Uterus (tissue), 4 donors: Measurements from ENCODE around the gene HDAC4. TPM values are rescaled to one million over a fixed set of nuclear protein-coding genes. Genes with fewer than 3 reads are reported as not detected.

Experiments used
- DNase-seq, 2 donors: peaks; one replicate each; pipeline ENCODE4 v3.0.0-alpha.2; 2019 to 2020
- H3K27ac ChIP-seq, 2 donors: fragments of 200-600 bp; sonication (generic); 1 replicate in 1 of 2; 2 replicates in 1 of 2; pipeline ENCODE4 v1.5.1; 2016 to 2018
- H3K27me3 ChIP-seq, 2 donors: fragments of 200-600 bp; sonication (generic); one replicate each; pipeline ENCODE4 v1.5.1; 2018 to 2019; ENCODE audit warnings: control low read depth in 1 of 2
- H3K36me3 ChIP-seq, 2 donors: fragments of 200-600 bp; sonication (generic); one replicate each; pipeline ENCODE4 v1.5.1; 2019; ENCODE audit warnings: control low read depth in 1 of 2
- H3K4me1 ChIP-seq, 2 donors: fragments of 200-600 bp; sonication (generic); one replicate each; pipeline ENCODE4 v1.5.1; 2018 to 2019; ENCODE audit warnings: control low read depth in 1 of 2
- H3K4me3 ChIP-seq, 2 donors: fragments of 200-600 bp; sonication (generic); 1 replicate in 1 of 2; 2 replicates in 1 of 2; pipeline ENCODE4 v1.5.1; 2018 to 2019; ENCODE audit warnings: mild to moderate bottlenecking in 1 of 2
- H3K9me3 ChIP-seq, 2 donors: fragments of 200-600 bp; sonication (generic); one replicate each; pipeline ENCODE4 v1.5.1; 2019; ENCODE audit warnings: control low read depth in 1 of 2
- POLR2A ChIP-seq, 2 donors: fragments of 450-650 bp; IDR thresholded peaks; one replicate each; pipeline ENCODE4 v1.6.1; 2016; ENCODE audit warnings: antibody characterized with exemption in 2 of 2, mild to moderate bottlenecking in 1 of 2, moderate library complexity in 1 of 2
- intact Hi-C: fragments of 100-400 bp; cut with DNase I; formaldehyde crosslinking; loops from one replicate; pipeline ENCODE4 v1.15.1; 2023; ENCODE audit warnings: low total_unique reads
- total RNA-seq, 4 donors: library from RNA; depleted of rRNA in 3 of 4; stranded (reverse); fragments of >200 nt in 3 of 4; gene quantifications; one replicate each; pipeline versions ENCODE4 v1.1.0 to v1.2.4, GENCODE V29; 2014 to 2023
- TF ChIP-seq, protein P1 (sequence below), 4 experiments: fragments of 200-600 bp in 2 of 4; fragments of 450-650 bp in 2 of 4; sonication (generic) in 2 of 4; IDR thresholded peaks; one replicate each; pipeline ENCODE4 v1.5.1; 2016 to 2019; ENCODE audit warnings: antibody characterized with exemption in 4 of 4, mild to moderate bottlenecking in 2 of 4, moderate library complexity in 1 of 4
- donor health status: DM: yes; HTN: yes; CAD: no.

Gene HDAC4
- total RNA-seq, 4 donors from 2014 or later, result 42.1 to 91.5 (median 73.4) TPM

DNA sequence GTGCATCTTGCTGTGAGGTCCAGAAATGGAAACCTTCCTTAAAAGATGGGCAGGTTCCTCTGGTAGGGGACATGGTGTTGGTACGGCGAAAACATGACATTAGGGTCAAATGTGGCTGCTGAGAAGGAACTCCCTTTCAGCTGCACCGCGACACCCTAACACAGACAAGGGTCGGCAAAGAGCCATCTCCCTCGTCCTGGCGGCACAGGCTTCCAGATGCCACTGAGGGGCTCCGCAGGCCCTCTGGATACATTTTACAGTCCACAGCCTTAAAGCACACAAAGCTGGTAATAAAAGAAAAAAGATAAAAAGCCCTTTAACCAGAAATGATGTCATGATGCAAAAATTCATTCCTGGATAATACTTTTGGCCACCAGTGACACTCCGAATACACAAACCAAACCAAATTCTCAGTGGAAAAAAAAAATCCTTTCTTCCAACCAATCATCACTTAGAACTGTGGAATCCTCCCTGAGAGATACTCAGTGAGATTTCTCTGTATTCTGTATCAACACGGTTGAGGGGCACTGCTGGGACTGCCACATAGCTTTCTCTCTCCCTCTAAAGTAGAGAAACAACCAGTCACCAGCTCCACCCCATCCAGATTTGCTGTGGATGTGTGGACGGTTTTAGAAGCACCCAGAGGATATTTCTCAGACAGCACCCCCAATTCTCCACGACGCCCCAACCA lies 174.8 kb downstream of the HDAC4 start:
- intact Hi-C loops, result no loop called here
- Histone ChIP-seq H3K27me3 (no peaks in the 10 kb centered on the region), H3K4me1 (peaks cover 4 to 17% of the 10 kb centered on the region in 2 donors), H3K36me3 (no peaks in the 10 kb centered on the region), H3K9me3 (no peaks in the 10 kb centered on the region), H3K4me3 (no peak overlapping the region), H3K27ac (peak overlapping the region; percentile 81 to 97)
- TF ChIP-seq, protein P1, sequence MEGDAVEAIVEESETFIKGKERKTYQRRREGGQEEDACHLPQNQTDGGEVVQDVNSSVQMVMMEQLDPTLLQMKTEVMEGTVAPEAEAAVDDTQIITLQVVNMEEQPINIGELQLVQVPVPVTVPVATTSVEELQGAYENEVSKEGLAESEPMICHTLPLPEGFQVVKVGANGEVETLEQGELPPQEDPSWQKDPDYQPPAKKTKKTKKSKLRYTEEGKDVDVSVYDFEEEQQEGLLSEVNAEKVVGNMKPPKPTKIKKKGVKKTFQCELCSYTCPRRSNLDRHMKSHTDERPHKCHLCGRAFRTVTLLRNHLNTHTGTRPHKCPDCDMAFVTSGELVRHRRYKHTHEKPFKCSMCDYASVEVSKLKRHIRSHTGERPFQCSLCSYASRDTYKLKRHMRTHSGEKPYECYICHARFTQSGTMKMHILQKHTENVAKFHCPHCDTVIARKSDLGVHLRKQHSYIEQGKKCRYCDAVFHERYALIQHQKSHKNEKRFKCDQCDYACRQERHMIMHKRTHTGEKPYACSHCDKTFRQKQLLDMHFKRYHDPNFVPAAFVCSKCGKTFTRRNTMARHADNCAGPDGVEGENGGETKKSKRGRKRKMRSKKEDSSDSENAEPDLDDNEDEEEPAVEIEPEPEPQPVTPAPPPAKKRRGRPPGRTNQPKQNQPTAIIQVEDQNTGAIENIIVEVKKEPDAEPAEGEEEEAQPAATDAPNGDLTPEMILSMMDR (IDR thresholded peaks at IDR 0.05), result no peak
- TF ChIP-seq POLR2A (IDR thresholded peaks at IDR 0.05), result no peak
- no peak for DNase-seq

DNA sequence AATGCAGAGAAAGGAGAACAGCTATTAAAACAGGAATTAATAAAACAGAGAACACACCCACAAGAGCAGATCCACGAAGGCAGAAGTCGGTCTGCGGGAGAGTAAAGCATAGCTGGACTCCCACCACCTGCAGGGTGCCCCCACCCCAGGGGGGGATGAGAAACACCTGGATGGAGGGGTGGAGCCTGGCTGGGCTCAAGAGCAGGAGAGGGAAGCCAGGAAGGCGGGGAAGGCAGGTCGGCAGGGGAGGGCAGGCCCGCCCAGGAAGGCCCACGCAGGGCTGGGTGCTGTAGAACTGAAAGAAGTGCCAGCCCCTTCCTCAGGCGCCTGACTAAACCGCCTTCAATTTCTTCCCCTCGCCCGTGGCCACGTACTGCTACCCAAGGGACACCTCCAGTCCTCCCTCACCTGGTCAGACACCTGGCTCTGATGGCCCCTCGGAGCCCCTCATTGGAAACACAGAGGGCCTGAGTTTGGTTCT lies 175.4 kb downstream of the HDAC4 start:
- H3K4me1 ChIP-seq, result peaks cover 4 to 17% of the 10 kb centered on the region in 2 donors
- H3K4me3 ChIP-seq, result no peak overlapping the region
- intact Hi-C loops, result no loop called here
- DNase-seq, result no peak
- no peaks in the 10 kb centered on the region for H3K36me3 ChIP-seq
- H3K27ac ChIP-seq, result peak overlapping the region; percentile 81 to 97
- H3K27me3 ChIP-seq, result no peaks in the 10 kb centered on the region
- TF ChIP-seq POLR2A (IDR thresholded peaks at IDR 0.05), result no peak
- TF ChIP-seq, protein P1 (IDR thresholded peaks at IDR 0.05), result no peak
- H3K9me3 ChIP-seq, result no peaks in the 10 kb centered on the region

DNA sequence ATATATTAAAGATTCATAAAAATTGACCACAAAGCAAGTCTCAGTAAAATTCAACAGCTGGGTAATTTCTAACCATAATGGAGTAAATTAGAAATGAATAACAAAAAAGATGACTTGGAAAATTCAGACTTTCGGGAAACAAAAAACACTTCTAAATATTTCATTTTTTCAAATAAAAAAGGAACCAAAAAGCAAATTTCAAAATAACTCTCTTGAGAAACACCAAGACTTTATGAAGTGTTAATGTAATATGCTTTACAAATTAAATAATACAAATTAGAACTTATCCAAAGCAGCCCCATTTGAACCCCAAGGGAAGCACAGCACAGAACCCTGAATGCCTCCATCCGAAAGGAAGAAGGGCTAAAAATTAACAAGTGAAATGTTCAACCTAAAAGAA lies 175.9 kb downstream of the HDAC4 start:
- TF ChIP-seq, protein P1 (IDR thresholded peaks at IDR 0.05), result no peak
- TF ChIP-seq POLR2A (IDR thresholded peaks at IDR 0.05), result no peak
- Histone ChIP-seq H3K36me3 (no peaks in the 10 kb centered on the region), H3K9me3 (no peaks in the 10 kb centered on the region), H3K4me1 (peaks cover 4 to 17% of the 10 kb centered on the region in 2 donors), H3K4me3 (no peak overlapping the region), H3K27ac (peak overlapping the region; percentile 81 to 97), H3K27me3 (no peaks in the 10 kb centered on the region)
- no peak for DNase-seq
- intact Hi-C loops, result no loop called here

DNA sequence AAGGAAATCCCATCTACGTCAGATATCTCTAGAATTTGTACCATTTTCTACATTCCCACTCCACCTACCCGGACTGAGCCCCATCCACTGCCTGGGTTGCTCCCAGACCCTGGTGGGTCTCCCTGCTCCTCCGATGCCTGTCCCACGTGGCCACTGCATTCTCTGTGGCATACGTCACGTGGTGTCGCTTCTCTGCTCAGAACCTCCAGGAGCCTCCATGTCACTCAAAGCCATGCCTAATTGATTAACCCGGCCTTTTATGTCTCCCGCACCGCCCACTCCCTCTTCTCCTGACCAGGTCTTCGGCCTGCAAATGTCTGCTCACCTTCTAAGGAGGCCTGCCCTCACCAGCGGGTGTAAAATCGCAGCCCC lies 176.6 kb downstream of the HDAC4 start:
- intact Hi-C loops, result no loop called here
- Histone ChIP-seq H3K4me3 (no peak overlapping the region), H3K9me3 (no peaks in the 10 kb centered on the region), H3K36me3 (no peaks in the 10 kb centered on the region), H3K27ac (peak overlapping the region; percentile 90 to 97), H3K27me3 (no peaks in the 10 kb centered on the region), H3K4me1 (peaks cover 4 to 17% of the 10 kb centered on the region in 2 donors)
- no peak for TF ChIP-seq POLR2A (IDR thresholded peaks at IDR 0.05)
- TF ChIP-seq, protein P1 (IDR thresholded peaks at IDR 0.05), result no peak
- peak in 1 of 2 donors; percentile 15 for DNase-seq

DNA sequence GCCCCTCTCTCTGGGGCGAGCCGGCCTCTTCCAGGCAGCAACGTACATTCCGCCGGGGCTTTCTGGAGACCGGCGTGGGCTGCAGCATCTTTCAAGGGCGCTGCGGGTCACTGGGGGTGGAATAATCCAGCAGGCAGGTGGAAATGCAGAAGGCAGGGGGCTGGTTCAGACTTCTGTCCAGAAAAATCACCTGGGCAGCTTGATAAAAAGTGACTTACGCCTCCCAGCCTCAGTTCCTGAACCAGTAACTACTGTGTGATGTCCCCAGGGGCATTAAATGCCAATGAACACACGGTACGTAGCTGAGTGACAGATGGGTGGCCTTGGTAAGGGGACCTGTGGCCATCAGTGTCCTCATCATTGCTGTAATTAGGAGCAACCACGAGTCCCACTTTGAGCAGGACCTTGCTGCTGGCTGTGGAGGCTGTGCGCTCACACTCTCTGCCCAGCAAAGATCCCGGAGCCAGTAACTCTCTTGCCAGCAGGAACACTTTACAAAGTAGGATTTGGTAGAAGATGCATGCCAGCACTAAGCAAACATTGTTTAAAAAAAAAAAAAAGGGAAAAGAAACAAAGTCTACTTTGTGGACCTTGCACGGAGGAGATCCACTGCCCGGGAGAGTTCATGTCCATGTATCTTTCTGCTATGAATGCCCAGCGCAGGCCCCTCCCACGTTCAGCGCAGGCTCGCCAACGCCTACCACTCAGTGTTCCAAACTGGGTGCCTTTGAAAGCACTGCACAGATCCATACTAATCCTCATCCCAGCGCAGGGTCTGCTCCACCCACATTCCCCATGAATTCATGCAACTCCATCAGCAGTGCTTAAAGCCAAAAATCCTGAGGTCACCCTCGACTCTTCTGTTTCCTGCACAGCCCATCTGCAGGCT lies 177.3 kb downstream of the HDAC4 start:
- intact Hi-C loops, result no loop called here
- no peak for TF ChIP-seq POLR2A (IDR thresholded peaks at IDR 0.05)
- TF ChIP-seq, protein P1 (IDR thresholded peaks at IDR 0.05), result no peak
- peak overlapping the region; percentile 90 to 97 for H3K27ac ChIP-seq
- no peaks in the 10 kb centered on the region for H3K9me3 ChIP-seq
- no peak overlapping the region for H3K4me3 ChIP-seq
- H3K27me3 ChIP-seq, result no peaks in the 10 kb centered on the region
- no peaks in the 10 kb centered on the region for H3K36me3 ChIP-seq
- DNase-seq, result peak; percentile 38 to 48
- peaks cover 4 to 17% of the 10 kb centered on the region in 2 donors for H3K4me1 ChIP-seq
